IPS-18c (cell line): ENCODE measurements around the gene FLYWCH1.

Source experiments
- H3K4me3 ChIP-seq: 2 replicates; pipeline ENCODE4 v1.7.0; 2013; ENCODE audit warnings: low read depth, mild to moderate bottlenecking, low read length, moderate library complexity; ENCODE audit not compliant: insufficient read depth
- H3K9me3 ChIP-seq: one replicate; pipeline ENCODE4 v1.6.1; 2013; ENCODE audit warnings: mild to moderate bottlenecking, low read length, moderate library complexity; ENCODE audit not compliant: control insufficient read depth, insufficient read depth

Gene FLYWCH1

DNA sequence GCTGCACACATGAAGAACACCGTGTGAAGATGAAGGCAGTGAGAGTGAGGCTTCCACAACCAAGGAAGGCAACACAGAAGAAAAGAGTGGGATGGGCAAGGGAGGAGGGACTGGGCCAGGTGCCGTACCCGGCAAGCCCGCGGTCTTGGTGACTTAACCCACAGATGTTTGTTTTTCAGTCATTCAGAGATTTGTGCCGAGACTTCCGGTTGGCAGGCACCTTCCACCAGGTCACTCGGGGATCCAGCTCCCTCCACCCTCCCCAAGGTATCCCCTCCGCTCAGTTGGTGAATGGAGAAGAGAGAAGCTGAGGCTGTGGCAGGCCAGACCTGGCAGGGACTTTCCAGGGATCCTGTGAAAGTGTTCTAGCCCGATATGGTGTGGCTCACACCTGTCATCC lies 47.5 kb downstream of the FLYWCH1 start:
- H3K4me3 ChIP-seq: no peak overlapping the region
- no peaks in the 10 kb centered on the region for H3K9me3 ChIP-seq

- no peaks in the 10 kb centered on the region for H3K9me3 ChIP-seq
- H3K4me3 ChIP-seq: no peak overlapping the region
Measured at GRCh38 chr16:2960183-2961010, 48.7 kb downstream of the FLYWCH1 start.

- H3K4me3 ChIP-seq: peak overlapping the region; percentile 38; the same call in 1 of the 2 replicates
Measured at GRCh38 chr16:2962334-2963073, 50.8 kb downstream of the FLYWCH1 start.

DNA sequence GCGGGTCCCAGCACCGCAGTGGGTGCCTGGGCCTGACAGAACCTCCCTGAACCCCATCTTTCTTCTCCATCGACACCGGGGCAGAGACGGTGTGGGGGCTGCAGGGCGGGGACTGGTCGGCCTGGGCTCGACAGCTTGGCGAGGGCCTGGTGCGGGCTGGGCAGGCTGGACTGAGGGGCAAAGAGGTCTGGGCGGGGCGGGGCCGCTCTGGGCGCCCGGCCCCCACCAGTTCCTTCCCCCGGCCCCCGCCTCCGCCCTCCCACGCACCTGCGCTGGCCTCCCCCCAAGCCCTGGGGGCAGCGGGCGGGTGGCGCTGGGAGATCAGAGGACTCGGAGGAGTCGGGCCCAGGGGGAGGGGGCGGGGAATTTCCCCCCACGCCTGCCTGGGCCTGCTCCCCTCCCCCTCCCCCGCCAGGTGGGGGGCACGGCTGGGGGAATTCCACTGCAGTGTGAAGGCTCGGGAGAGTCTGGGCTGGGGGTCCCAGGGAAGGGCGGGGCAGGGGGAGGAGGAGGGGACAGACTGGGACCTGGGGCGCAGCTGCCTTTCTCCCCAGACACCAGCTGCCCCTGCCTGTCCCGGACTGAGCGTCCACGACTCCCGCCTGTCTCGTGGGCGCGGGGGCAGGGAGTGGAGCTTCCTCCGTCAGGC lies 51.5 kb downstream of the FLYWCH1 start:
- H3K9me3 ChIP-seq: no peaks in the 10 kb centered on the region
- peak overlapping the region; percentile 71 for H3K4me3 ChIP-seq

More at GRCh38 chr16:2962334-2963073, 50.8 kb downstream of the FLYWCH1 start:
- H3K9me3 ChIP-seq: no peaks in the 10 kb centered on the region

GRCh38 chr16:2963723-2964474 lies 52.2 kb downstream of the FLYWCH1 start, which contains the start of gene KREMEN2:
TSS of gene KREMEN2 (plus strand) at chr16:2964275. CDS start at chr16:2964521, 246 bp downstream.
- Histone ChIP-seq H3K9me3 (no peaks in the 10 kb centered on the region), H3K4me3 (peak within 1 kb of the TSS; percentile 71)

GRCh38 chr16:2964475-2965336 lies 53.0 kb downstream of the FLYWCH1 start:
- peak overlapping the region; percentile 71 for H3K4me3 ChIP-seq
- no peaks in the 10 kb centered on the region for H3K9me3 ChIP-seq

DNA sequence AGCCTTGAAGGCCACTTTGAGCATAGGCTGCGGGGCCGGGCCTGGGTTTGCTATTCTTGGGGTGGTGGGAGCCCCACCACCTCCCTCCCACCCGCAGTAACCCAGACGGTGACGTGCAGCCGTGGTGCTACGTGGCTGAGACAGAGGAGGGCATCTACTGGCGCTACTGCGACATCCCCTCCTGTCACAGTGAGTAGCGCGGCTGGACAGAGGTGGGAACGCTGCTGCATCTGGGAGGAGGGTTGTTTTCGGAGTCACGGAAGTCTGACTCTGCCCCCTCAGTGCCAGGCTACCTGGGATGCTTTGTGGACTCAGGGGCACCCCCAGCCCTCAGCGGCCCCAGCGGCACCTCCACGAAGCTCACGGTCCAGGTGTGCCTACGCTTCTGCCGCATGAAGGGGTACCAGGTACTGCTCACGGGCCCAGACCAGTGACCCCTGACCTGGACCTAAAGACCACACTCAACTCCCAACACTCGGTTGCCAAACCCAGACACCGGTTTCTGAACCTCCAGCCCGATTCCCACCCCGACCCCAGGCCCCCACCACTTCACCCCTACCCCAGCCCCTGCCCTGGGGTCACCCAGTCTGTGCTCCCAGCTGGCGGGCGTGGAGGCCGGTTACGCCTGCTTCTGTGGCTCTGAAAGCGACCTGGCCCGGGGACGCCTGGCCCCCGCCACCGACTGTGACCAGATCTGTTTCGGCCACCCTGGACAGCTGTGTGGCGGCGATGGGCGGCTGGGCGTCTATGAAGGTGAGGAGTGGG lies 54.5 kb downstream of the FLYWCH1 start:
- Histone ChIP-seq H3K4me3 (no peak overlapping the region), H3K9me3 (no peaks in the 10 kb centered on the region)

- 0 out of 2 replicates have a peak overlapping the region, but pooled peaks have one; percentile 20 for H3K4me3 ChIP-seq
- no peaks in the 10 kb centered on the region for H3K9me3 ChIP-seq
Measured at GRCh38 chr16:2966808-2967191, 55.1 kb downstream of the FLYWCH1 start.

DNA sequence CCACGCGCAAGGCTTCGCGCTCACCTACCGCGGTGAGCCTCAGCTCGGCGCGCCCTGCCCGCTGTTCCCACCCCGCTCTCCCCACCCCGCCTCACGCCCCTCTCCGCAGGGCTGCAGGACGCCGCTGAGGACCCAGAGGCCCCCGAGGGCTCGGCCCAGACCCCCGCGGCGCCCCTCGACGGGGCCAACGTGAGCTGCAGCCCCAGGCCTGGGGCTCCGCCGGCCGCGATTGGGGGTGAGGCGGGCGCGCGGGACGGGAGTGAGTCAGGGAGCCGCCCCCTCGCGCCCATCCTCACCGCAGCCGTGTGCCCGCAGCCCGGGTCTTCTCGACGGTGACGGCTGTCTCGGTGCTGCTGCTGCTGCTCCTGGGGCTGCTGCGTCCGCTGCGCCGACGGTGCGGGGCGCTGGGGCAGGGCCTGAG lies 55.5 kb downstream of the FLYWCH1 start:
- H3K4me3 ChIP-seq: no peak overlapping the region
- H3K9me3 ChIP-seq: no peaks in the 10 kb centered on the region

- H3K4me3 ChIP-seq: no peak overlapping the region
- H3K9me3 ChIP-seq: no peaks in the 10 kb centered on the region
Measured at GRCh38 chr16:2967721-2968161, 56.0 kb downstream of the FLYWCH1 start.

DNA sequence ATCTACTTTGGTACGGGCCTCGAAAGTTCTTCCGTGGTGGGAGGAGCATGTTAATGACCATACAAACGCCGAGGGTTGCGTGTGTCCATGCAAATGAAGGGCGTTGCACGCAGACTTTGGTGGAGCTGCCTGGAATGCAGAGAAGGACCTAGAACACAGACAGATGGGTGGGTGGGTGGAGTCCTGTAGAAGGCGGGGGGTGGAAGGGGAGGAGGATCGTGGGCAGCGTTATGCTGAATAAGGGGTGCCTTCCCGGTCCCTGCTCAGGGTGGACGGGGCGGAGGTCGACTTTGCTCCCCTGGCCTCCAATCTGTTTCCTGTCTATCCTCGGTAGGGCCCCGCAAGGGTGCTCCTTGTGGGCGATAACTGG lies 56.6 kb downstream of the FLYWCH1 start:
- H3K9me3 ChIP-seq: peaks cover 2% of the 10 kb centered on the region
- H3K4me3 ChIP-seq: peak overlapping the region; percentile 89

GRCh38 chr16:2968738-2969544 lies 57.2 kb downstream of the FLYWCH1 start, which contains the start of gene PAQR4:
TSS of gene PAQR4 (plus strand) at chr16:2969348. CDS start at chr16:2969675, 327 bp downstream.
- H3K4me3 ChIP-seq: peak within 1 kb of the TSS; percentile 89
- peaks cover 2% of the 10 kb centered on the region for H3K9me3 ChIP-seq

GRCh38 chr16:2969545-2970521 lies 58.1 kb downstream of the FLYWCH1 start:
- peak overlapping the region; percentile 89 for H3K4me3 ChIP-seq
- H3K9me3 ChIP-seq: peaks cover 2% of the 10 kb centered on the region

GRCh38 chr16:2970563-2970962 lies 58.8 kb downstream of the FLYWCH1 start:
- H3K4me3 ChIP-seq: peak overlapping the region; percentile 89
- peaks cover 2% of the 10 kb centered on the region for H3K9me3 ChIP-seq
